ENCODE data around the gene KLK14.

GRCh38 chr19:51116736-51117286 is 34.1 kb upstream of the KLK14 start:
- TF ChIP-seq, protein P1, sequence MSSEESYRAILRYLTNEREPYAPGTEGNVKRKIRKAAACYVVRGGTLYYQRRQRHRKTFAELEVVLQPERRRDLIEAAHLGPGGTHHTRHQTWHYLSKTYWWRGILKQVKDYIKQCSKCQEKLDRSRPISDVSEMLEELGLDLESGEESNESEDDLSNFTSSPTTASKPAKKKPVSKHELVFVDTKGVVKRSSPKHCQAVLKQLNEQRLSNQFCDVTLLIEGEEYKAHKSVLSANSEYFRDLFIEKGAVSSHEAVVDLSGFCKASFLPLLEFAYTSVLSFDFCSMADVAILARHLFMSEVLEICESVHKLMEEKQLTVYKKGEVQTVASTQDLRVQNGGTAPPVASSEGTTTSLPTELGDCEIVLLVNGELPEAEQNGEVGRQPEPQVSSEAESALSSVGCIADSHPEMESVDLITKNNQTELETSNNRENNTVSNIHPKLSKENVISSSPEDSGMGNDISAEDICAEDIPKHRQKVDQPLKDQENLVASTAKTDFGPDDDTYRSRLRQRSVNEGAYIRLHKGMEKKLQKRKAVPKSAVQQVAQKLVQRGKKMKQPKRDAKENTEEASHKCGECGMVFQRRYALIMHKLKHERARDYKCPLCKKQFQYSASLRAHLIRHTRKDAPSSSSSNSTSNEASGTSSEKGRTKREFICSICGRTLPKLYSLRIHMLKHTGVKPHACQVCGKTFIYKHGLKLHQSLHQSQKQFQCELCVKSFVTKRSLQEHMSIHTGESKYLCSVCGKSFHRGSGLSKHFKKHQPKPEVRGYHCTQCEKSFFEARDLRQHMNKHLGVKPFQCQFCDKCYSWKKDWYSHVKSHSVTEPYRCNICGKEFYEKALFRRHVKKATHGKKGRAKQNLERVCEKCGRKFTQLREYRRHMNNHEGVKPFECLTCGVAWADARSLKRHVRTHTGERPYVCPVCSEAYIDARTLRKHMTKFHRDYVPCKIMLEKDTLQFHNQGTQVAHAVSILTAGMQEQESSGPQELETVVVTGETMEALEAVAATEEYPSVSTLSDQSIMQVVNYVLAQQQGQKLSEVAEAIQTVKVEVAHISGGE (CRISPR knock-in tag; IDR thresholded peaks at IDR 0.05): no peak
- TF ChIP-seq JUND (IDR thresholded peaks at IDR 0.05; ENCODE audit: low read depth, low read length): no peak
- TF ChIP-seq PAX8 (IDR thresholded peaks at IDR 0.05): no peak
- no peak for TF ChIP-seq RAD21 (IDR thresholded peaks at IDR 0.05; ENCODE audit: insufficient read depth, low read depth, low read length)
- TF ChIP-seq ESRRA (IDR thresholded peaks at IDR 0.05; ENCODE audit: low read length): no peak
- no peak for TF ChIP-seq POLR2A (IDR thresholded peaks at IDR 0.05; ENCODE audit: low read depth, low read length)
